ACC112 (cell line): ENCODE data around the gene PLCH2.

Source experiments
- H2AFZ ChIP-seq: fragments of 200-600 bp; sonication (generic); one replicate; pipeline ENCODE4 v1.6.0; 2017; ENCODE audit warnings: antibody characterized with exemption, low read length; ENCODE audit not compliant: unreplicated experiment
- H3K27ac ChIP-seq: fragments of 200-600 bp; sonication (generic); 2 replicates; pipeline ENCODE4 v1.5.1; 2014; ENCODE audit warnings: low read depth, mild to moderate bottlenecking, antibody characterized with exemption, low read length, moderate library complexity
- H3K27me3 ChIP-seq: fragments of 200-600 bp; sonication (generic); 2 replicates; pipeline ENCODE4 v1.6.1; 2014; ENCODE audit warnings: mild to moderate bottlenecking, antibody characterized with exemption, low read length, moderate library complexity, mixed read lengths; ENCODE audit not compliant: insufficient read depth
- H3K36me3 ChIP-seq: fragments of 200-600 bp; sonication (generic); 2 replicates; pipeline ENCODE4 v1.6.1; 2016; ENCODE audit warnings: mild to moderate bottlenecking, antibody characterized with exemption, low read length, moderate library complexity, mixed read lengths; ENCODE audit not compliant: insufficient read depth
- H3K4me1 ChIP-seq: fragments of 200-600 bp; sonication (generic); one replicate; pipeline ENCODE4 v1.6.1; 2016; ENCODE audit warnings: low read length, mixed read lengths; ENCODE audit not compliant: insufficient read depth, unreplicated experiment, control insufficient read depth
- H3K4me3 ChIP-seq: fragments of 200-600 bp; sonication (generic); 2 replicates; pipeline ENCODE4 v1.5.1; 2014; ENCODE audit warnings: mild to moderate bottlenecking, low read depth, low read length
- H3K79me2 ChIP-seq: fragments of 200-600 bp; sonication (generic); one replicate; pipeline ENCODE4 v1.6.0; 2016; ENCODE audit warnings: low read length; ENCODE audit not compliant: control insufficient read depth, unreplicated experiment, insufficient read depth

Gene PLCH2

GRCh38 chr1:2528966-2529783 is 53.1 kb downstream of the PLCH2 start:
- Histone ChIP-seq H3K27ac (no peak overlapping the region), H3K36me3 (no peaks in the 10 kb centered on the region), H3K79me2 (peaks cover 18% of the 10 kb centered on the region), H3K27me3 (peaks cover 24% of the 10 kb centered on the region), H2AFZ (peak overlapping the region; percentile 6), H3K4me1 (peaks cover 28% of the 10 kb centered on the region), H3K4me3 (peak overlapping the region; percentile 62; the same call in 1 of the 2 replicates)

- H3K79me2 ChIP-seq = peaks cover 10% of the 10 kb centered on the region
- no peaks in the 10 kb centered on the region for H3K36me3 ChIP-seq
- H2AFZ ChIP-seq = peak within 1 kb of the TSS; percentile 6
- peak within 1 kb of the TSS; percentile 62 for H3K4me3 ChIP-seq
- H3K27me3 ChIP-seq = peaks cover 24% of the 10 kb centered on the region
- peaks cover 31% of the 10 kb centered on the region for H3K4me1 ChIP-seq
- no peak within 1 kb of the TSS for H3K27ac ChIP-seq
Observed at GRCh38 chr1:2529784-2530512, 53.9 kb downstream of the PLCH2 start, which contains the start of gene HES5. HES5 (minus strand) TSS chr1:2530263; CDS start chr1:2530164, 99 bp downstream.

GRCh38 chr1:2530513-2531361 is 54.6 kb downstream of the PLCH2 start:
- H3K36me3 ChIP-seq = no peaks in the 10 kb centered on the region
- H3K4me3 ChIP-seq = peak overlapping the region; percentile 62; the same call in 1 of the 2 replicates
- H3K79me2 ChIP-seq = peaks cover 2% of the 10 kb centered on the region
- H3K27me3 ChIP-seq = peaks cover 24% of the 10 kb centered on the region
- H2AFZ ChIP-seq = no peak overlapping the region
- peaks cover 34% of the 10 kb centered on the region for H3K4me1 ChIP-seq
- no peak overlapping the region for H3K27ac ChIP-seq

GRCh38 chr1:2532485-2533160 is 56.5 kb downstream of the PLCH2 start:
- Histone ChIP-seq H3K27me3 (peaks cover 24% of the 10 kb centered on the region), H3K4me1 (peaks cover 27% of the 10 kb centered on the region), H3K27ac (no peak overlapping the region)

GRCh38 chr1:2533365-2533764 is 57.3 kb downstream of the PLCH2 start:
- peaks cover 24% of the 10 kb centered on the region for H3K27me3 ChIP-seq
- H3K79me2 ChIP-seq = no peaks in the 10 kb centered on the region
- no peak overlapping the region for H2AFZ ChIP-seq
- H3K4me3 ChIP-seq = no peak overlapping the region
- no peak overlapping the region for H3K27ac ChIP-seq
- H3K4me1 ChIP-seq = peaks cover 27% of the 10 kb centered on the region
- no peaks in the 10 kb centered on the region for H3K36me3 ChIP-seq

More at GRCh38 chr1:2532485-2533160, 56.5 kb downstream of the PLCH2 start:
- no peak overlapping the region for H2AFZ ChIP-seq
- no peak overlapping the region for H3K4me3 ChIP-seq
- no peaks in the 10 kb centered on the region for H3K36me3 ChIP-seq
- H3K79me2 ChIP-seq = no peaks in the 10 kb centered on the region

- H2AFZ ChIP-seq = no peak overlapping the region
- H3K79me2 ChIP-seq = no peaks in the 10 kb centered on the region
- H3K27ac ChIP-seq = no peak overlapping the region
- no peaks in the 10 kb centered on the region for H3K36me3 ChIP-seq
- H3K27me3 ChIP-seq = peaks cover 17% of the 10 kb centered on the region
- H3K4me1 ChIP-seq = peaks cover 27% of the 10 kb centered on the region
- H3K4me3 ChIP-seq = no peak overlapping the region
Observed at GRCh38 chr1:2534315-2534686, 58.2 kb downstream of the PLCH2 start.

GRCh38 chr1:2534687-2535441 is 58.8 kb downstream of the PLCH2 start:
- H3K27ac ChIP-seq = no peak overlapping the region
- no peaks in the 10 kb centered on the region for H3K79me2 ChIP-seq
- H3K4me3 ChIP-seq = no peak overlapping the region
- H3K36me3 ChIP-seq = no peaks in the 10 kb centered on the region
- no peak overlapping the region for H2AFZ ChIP-seq
- H3K27me3 ChIP-seq = peaks cover 14% of the 10 kb centered on the region
- H3K4me1 ChIP-seq = peaks cover 27% of the 10 kb centered on the region

- Histone ChIP-seq H3K27me3 (peaks cover 9% of the 10 kb centered on the region), H3K4me3 (no peak overlapping the region), H3K36me3 (no peaks in the 10 kb centered on the region), H3K27ac (no peak overlapping the region), H2AFZ (no peak overlapping the region), H3K79me2 (no peaks in the 10 kb centered on the region), H3K4me1 (peaks cover 27% of the 10 kb centered on the region)
Observed at GRCh38 chr1:2535455-2535854, 59.4 kb downstream of the PLCH2 start.

GRCh38 chr1:2535981-2536380 is 59.9 kb downstream of the PLCH2 start:
- Histone ChIP-seq H3K27me3 (peaks cover 6% of the 10 kb centered on the region), H3K4me3 (no peak overlapping the region), H2AFZ (no peak overlapping the region), H3K27ac (no peak overlapping the region), H3K36me3 (no peaks in the 10 kb centered on the region), H3K4me1 (peaks cover 27% of the 10 kb centered on the region), H3K79me2 (no peaks in the 10 kb centered on the region)
